ENCODE measurements around the gene TSPAN14. TPM values are rescaled to one million over a fixed set of nuclear protein-coding genes. Genes with fewer than 3 reads are reported as not detected.
A peak's percentile ranks its signal among the peaks of the same experiment; 100 is the strongest.

Gene TSPAN14
- total RNA-seq, 4 donors from 2014 or later: 17.9 to 50.5 (median 38.4) TPM

DNA sequence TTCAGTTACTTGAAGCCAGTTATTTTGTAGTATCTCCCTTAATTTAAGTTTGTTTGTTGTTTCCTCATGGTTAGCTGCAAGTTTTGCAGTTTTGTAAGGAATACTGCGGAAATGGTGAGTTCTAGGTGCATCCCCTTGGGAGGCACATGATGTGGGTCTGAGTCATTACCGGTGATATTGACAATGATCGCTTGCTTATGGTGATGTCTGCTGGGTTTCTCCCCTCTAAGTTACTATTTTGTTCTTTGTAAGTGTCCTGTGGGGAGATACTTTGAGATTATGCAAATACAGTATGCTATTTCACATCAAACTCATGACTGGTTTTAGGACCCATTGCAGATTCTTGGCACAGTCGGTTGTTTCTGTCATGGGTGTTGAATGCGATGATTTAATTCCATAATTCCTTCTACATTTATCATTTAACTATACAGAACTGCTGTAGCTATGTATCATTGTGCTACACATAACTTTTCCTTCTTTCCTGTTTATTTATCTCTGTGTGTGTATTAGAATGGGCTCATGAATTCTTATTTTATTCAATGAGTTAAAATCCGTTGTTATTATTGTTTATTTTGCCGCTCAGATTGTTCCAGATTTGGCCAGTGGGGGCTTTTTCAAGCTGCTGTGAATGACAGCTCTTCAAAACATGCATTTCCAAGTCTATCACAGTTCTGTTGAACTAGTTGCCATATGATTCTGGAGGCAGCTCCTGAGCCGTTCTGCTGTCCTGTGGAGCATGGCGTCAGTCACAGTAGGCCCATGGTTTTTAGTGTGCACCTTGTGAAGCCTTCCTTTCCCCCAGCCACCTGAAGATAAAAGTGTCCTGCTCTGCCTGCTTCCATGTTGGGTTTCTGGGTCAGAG is 18.4 kb downstream of the TSPAN14 start:
- Histone ChIP-seq H3K27ac (replicated peaks in 1 of 4) (peak overlapping the region in 2 of 4 donors; percentile 7 to 22), H3K27me3 (no peaks in the 10 kb centered on the region), H3K9me3 (no peaks in the 10 kb centered on the region), H3K36me3 (peaks cover 0 to 42% (median 13%) of the 10 kb centered on the region in 4 donors), H3K4me1 (peaks cover 69 to 86% (median 84%) of the 10 kb centered on the region in 4 donors), H3K4me3 (no peak overlapping the region)
- DNase-seq (ENCODE audit: extremely low spot score): no peak
- no peak for TF ChIP-seq POLR2AphosphoS5 (IDR thresholded peaks at IDR 0.05)
- TF ChIP-seq, protein P1, sequence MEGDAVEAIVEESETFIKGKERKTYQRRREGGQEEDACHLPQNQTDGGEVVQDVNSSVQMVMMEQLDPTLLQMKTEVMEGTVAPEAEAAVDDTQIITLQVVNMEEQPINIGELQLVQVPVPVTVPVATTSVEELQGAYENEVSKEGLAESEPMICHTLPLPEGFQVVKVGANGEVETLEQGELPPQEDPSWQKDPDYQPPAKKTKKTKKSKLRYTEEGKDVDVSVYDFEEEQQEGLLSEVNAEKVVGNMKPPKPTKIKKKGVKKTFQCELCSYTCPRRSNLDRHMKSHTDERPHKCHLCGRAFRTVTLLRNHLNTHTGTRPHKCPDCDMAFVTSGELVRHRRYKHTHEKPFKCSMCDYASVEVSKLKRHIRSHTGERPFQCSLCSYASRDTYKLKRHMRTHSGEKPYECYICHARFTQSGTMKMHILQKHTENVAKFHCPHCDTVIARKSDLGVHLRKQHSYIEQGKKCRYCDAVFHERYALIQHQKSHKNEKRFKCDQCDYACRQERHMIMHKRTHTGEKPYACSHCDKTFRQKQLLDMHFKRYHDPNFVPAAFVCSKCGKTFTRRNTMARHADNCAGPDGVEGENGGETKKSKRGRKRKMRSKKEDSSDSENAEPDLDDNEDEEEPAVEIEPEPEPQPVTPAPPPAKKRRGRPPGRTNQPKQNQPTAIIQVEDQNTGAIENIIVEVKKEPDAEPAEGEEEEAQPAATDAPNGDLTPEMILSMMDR (IDR thresholded peaks at IDR 0.05): no peak
- no peak for TF ChIP-seq POLR2A (IDR thresholded peaks at IDR 0.05; ENCODE audit: low read depth)
- no peak for TF ChIP-seq EP300 (IDR thresholded peaks at IDR 0.05)
- intact Hi-C loops (cut with DNase I): no loop called here
- WGBS: 59% methylated on average over 9 of the region's 9 CpGs

DNA sequence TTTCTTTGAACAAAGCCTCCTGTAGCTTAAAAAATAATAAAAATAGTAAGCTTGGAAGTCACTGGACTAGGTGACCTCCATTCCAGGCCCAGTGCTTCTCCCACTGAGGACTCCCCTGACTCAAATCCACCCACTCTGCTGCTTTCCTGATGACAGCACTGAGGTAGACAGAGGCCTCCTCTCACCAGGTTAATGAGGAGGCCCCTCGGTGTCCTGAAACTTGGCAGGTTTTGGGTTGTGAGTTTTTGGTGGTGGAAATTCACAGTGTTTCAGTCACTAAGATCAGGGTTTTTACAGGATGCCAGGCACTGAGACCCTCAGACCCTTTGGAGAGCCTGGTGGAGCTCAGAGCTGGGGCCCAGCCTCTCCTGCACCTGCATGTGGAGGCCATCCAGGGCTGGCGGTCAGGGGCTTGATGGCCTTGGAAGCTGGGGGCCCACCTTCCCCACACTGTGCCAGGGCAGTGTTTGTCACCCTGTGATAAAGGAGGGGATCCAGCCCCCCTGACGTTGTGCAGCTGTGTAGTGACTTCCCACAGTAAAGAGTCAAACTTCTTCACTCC is 19.1 kb downstream of the TSPAN14 start:
- WGBS: 88% methylated on average over 2 of the region's 3 CpGs
- intact Hi-C loops (cut with DNase I): no loop called here
- TF ChIP-seq EP300 (IDR thresholded peaks at IDR 0.05) (no peak), POLR2AphosphoS5 (IDR thresholded peaks at IDR 0.05) (no peak), POLR2A (IDR thresholded peaks at IDR 0.05; ENCODE audit: low read depth) (no peak)
- TF ChIP-seq, protein P1 (IDR thresholded peaks at IDR 0.05): no peak
- peaks cover 0 to 48% (median 13%) of the 10 kb centered on the region in 4 donors for H3K36me3 ChIP-seq
- no peak for DNase-seq (ENCODE audit: extremely low spot score)
- peaks cover 61 to 84% (median 78%) of the 10 kb centered on the region in 4 donors for H3K4me1 ChIP-seq
- peak overlapping the region in 3 of 4 donors; percentile 7 to 25 (median 10) for H3K27ac ChIP-seq (replicated peaks in 1 of 4)
- H3K4me3 ChIP-seq: no peak overlapping the region
- H3K9me3 ChIP-seq: peaks cover 0 to 4% (median 0%) of the 10 kb centered on the region in 4 donors
- H3K27me3 ChIP-seq: no peaks in the 10 kb centered on the region

DNA sequence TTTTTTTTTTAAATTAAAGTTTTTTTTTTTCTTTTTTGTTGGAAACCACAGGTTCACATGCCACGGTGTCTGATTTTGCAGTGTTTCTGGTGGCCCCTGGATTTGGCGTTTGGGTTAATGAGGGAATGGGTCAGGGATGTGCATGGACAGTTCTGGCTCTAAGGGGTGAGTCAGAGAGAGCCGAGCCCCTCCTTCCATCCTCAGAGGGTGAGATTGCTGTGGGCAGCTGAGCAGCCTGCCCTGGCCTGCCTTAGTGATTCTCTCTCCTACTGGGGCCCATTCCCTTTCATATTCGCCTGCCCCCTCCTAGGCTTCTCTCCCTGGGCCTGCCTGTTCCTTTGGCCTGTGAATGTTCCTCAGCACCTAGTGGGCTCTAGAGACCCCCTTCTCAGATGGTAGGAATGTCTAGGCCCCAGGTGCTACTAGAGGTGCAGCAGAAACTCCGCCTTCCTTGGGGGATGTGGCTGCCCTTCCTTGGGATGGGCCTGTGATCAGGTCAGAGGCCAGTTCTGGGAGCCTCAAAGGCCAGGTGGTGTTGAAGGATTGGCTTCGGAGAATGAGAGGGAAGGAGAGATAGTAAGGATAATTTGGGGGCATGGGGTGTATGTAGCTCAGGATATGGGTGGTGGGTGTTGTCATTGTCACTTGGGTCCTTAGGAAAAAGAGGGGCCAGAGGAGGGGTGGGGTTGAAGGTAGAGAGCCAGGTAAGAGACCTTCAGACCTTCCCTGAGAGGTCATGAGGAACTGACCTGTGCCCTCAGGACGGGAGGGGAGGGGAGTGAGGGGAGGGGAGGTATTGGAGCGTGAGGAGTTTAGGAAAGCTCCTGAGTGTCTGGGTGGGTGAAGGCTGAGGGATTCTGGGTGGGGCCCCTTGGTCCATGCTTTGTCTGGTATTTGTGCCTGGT is 19.8 kb downstream of the TSPAN14 start:
- 89% methylated on average over 8 of the region's 8 CpGs for WGBS
- peak overlapping the region in 2 of 4 donors; percentile 17 to 34 for H3K27ac ChIP-seq (replicated peaks in 1 of 4)
- H3K4me1 ChIP-seq: peaks cover 54 to 76% (median 70%) of the 10 kb centered on the region in 4 donors
- no peak for DNase-seq (ENCODE audit: extremely low spot score)
- TF ChIP-seq EP300 (IDR thresholded peaks at IDR 0.05) (no peak), POLR2A (IDR thresholded peaks at IDR 0.05; ENCODE audit: low read depth) (no peak), POLR2AphosphoS5 (IDR thresholded peaks at IDR 0.05) (no peak)
- TF ChIP-seq, protein P1 (IDR thresholded peaks at IDR 0.05): no peak
- H3K27me3 ChIP-seq: no peaks in the 10 kb centered on the region
- peaks cover 0 to 4% (median 0%) of the 10 kb centered on the region in 4 donors for H3K9me3 ChIP-seq
- no peak overlapping the region for H3K4me3 ChIP-seq
- intact Hi-C loops (cut with DNase I): no loop called here
- peaks cover 0 to 48% (median 13%) of the 10 kb centered on the region in 4 donors for H3K36me3 ChIP-seq

DNA sequence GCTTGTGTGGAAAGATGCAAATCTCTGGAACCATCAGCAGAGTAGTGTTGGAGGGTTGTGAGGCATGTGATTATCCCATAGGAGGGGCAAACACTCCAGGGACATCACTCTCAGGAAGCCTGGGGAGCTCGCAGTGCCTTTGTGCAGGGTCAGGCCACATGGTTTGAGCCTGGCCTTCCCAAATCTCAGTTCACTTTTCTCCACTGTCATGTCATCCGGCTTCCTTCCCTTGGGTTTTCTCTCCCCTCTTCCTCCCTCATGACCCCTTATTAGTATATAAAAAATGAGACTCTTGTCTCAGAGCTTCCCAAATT is 20.4 kb downstream of the TSPAN14 start:
- no peak overlapping the region for H3K4me3 ChIP-seq
- TF ChIP-seq POLR2A (IDR thresholded peaks at IDR 0.05; ENCODE audit: low read depth) (no peak), EP300 (IDR thresholded peaks at IDR 0.05) (no peak), POLR2AphosphoS5 (IDR thresholded peaks at IDR 0.05) (no peak)
- TF ChIP-seq, protein P1 (IDR thresholded peaks at IDR 0.05): no peak
- H3K4me1 ChIP-seq: peaks cover 52 to 70% (median 64%) of the 10 kb centered on the region in 4 donors
- 83% methylated on average over 2 of the region's 2 CpGs for WGBS
- intact Hi-C loops (cut with DNase I): no loop called here
- DNase-seq (ENCODE audit: extremely low spot score): no peak
- H3K27me3 ChIP-seq: no peaks in the 10 kb centered on the region
- H3K36me3 ChIP-seq: peaks cover 0 to 43% (median 11%) of the 10 kb centered on the region in 4 donors
- H3K27ac ChIP-seq (replicated peaks in 1 of 4): peak overlapping the region in 1 of 4 donors; percentile 34
- H3K9me3 ChIP-seq: peaks cover 0 to 4% (median 0%) of the 10 kb centered on the region in 4 donors

Measured in esophagus muscularis mucosa (tissue), 4 donors.